GM23338 (cell line): ENCODE data around the gene SCN4B. TPM values are rescaled to one million over a fixed set of nuclear protein-coding genes. Genes with fewer than 3 reads are reported as not detected.

Experiments used
- ATAC-seq: fragments of 200-7000 bp; cut with Tn5 transposase; 3 replicates; pipeline ENCODE4 v1.9.1; 2020
- DNase-seq: peaks from one replicate; pipeline ENCODE4 v3.0.0-alpha.2; 2015; ENCODE audit warnings: low spot score
- H2AFZ ChIP-seq: fragments of 200-600 bp; sonication (generic); 2 replicates; pipeline ENCODE4 v1.8.0; 2016; ENCODE audit warnings: antibody characterized with exemption, mild to moderate bottlenecking, moderate library complexity
- H3F3A ChIP-seq: fragments of 200-600 bp; sonication (generic); replicated peaks from 2 replicates; pipeline ENCODE4 v1.8.0; 2017; ENCODE audit warnings: antibody characterized with exemption, mixed run types, low read depth
- H3K27ac ChIP-seq: fragments of 200-600 bp; sonication (generic); 2 replicates; pipeline ENCODE4 v1.6.1; 2016; ENCODE audit warnings: low read depth
- H3K27me3 ChIP-seq: fragments of 200-600 bp; sonication (generic); 2 replicates; pipeline ENCODE4 v1.8.0; 2016; ENCODE audit warnings: mild to moderate bottlenecking, mixed run types, moderate library complexity; ENCODE audit not compliant: insufficient read depth
- H3K36me3 ChIP-seq: fragments of 200-600 bp; sonication (generic); 2 replicates; pipeline ENCODE4 v1.8.0; 2016; ENCODE audit warnings: mild to moderate bottlenecking; ENCODE audit not compliant: insufficient read depth
- H3K4me1 ChIP-seq: fragments of 200-600 bp; sonication (generic); 2 replicates; pipeline ENCODE4 v1.8.0; 2016; ENCODE audit warnings: mild to moderate bottlenecking, moderate library complexity; ENCODE audit not compliant: insufficient read depth
- H3K4me2 ChIP-seq: fragments of 200-600 bp; sonication (generic); 2 replicates; pipeline ENCODE4 v1.7.1; 2017; ENCODE audit warnings: mixed run types
- H3K4me3 ChIP-seq: fragments of 200-600 bp; sonication (generic); 2 replicates; pipeline ENCODE4 v1.6.1; 2016; ENCODE audit warnings: mixed run types
- H3K79me2 ChIP-seq: fragments of 200-600 bp; sonication (generic); replicated peaks from 2 replicates; pipeline ENCODE4 v1.8.0; 2017; ENCODE audit warnings: mild to moderate bottlenecking; ENCODE audit not compliant: insufficient read depth
- H3K9me2 ChIP-seq: fragments of 200-600 bp; sonication (generic); 2 replicates; pipeline ENCODE4 v1.8.0; 2017; ENCODE audit not compliant: insufficient read depth
- H4K20me1 ChIP-seq: fragments of 200-600 bp; sonication (generic); replicated peaks from 2 replicates; pipeline ENCODE4 v1.8.0; 2017; ENCODE audit warnings: mild to moderate bottlenecking; ENCODE audit not compliant: insufficient read depth
- H3K27ac Mint-ChIP-seq: 2 replicates; pipeline ENCODE4 v1.8.0; 2020; ENCODE audit warnings: inconsistent platforms, mild to moderate bottlenecking, moderate library complexity, mixed read lengths
- H3K27me3 Mint-ChIP-seq: 3 replicates; pipeline ENCODE4 v1.8.0; 2022; ENCODE audit warnings: low read depth, mild to moderate bottlenecking, moderate library complexity, mixed read lengths, inconsistent platforms; ENCODE audit not compliant: insufficient read depth, poor library complexity
- H3K36me3 Mint-ChIP-seq: 3 replicates; pipeline ENCODE4 v1.8.0; 2021; ENCODE audit warnings: low read depth, mild to moderate bottlenecking, inconsistent platforms, moderate library complexity, mixed read lengths
- H3K4me1 Mint-ChIP-seq: 3 replicates; pipeline ENCODE4 v1.8.0; 2020; ENCODE audit warnings: mild to moderate bottlenecking, inconsistent platforms, mixed read lengths
- H3K4me3 Mint-ChIP-seq: 3 replicates; pipeline ENCODE4 v1.8.0; 2021; ENCODE audit warnings: moderate library complexity, mild to moderate bottlenecking, inconsistent platforms, mixed read lengths
- H3K9me3 Mint-ChIP-seq: 3 replicates; pipeline ENCODE4 v1.8.0; 2020; ENCODE audit warnings: moderate library complexity, mild to moderate bottlenecking, inconsistent platforms, mixed read lengths
- CREB1 ChIP-seq: fragments of 250-450 bp; sonication (Bioruptor Pico); IDR thresholded peaks from 2 replicates; pipeline ENCODE4 v1.5.0; 2020; ENCODE audit warnings: low read depth, mild to moderate bottlenecking, moderate library complexity
- ETS1 ChIP-seq: IDR thresholded peaks from 2 replicates; pipeline ENCODE4 v1.6.1; 2016; ENCODE audit warnings: antibody characterized with exemption
- EZH2 ChIP-seq: fragments of 200-600 bp; sonication (generic); IDR thresholded peaks from one replicate; pipeline ENCODE4 v1.8.0; 2017; ENCODE audit warnings: antibody characterized with exemption, mild to moderate bottlenecking, low read depth; ENCODE audit not compliant: unreplicated experiment
- NANOG ChIP-seq: IDR thresholded peaks from 2 replicates; pipeline ENCODE4 v1.6.1; 2016; ENCODE audit warnings: antibody characterized with exemption, borderline replicate concordance
- REST ChIP-seq: IDR thresholded peaks from one replicate; pipeline ENCODE4 v1.6.1; 2018; ENCODE audit warnings: antibody characterized with exemption; ENCODE audit not compliant: unreplicated experiment
- ZNF331 ChIP-seq: fragments of 250-450 bp; sonication (Bioruptor Pico); IDR thresholded peaks from 2 replicates; pipeline ENCODE4 v1.5.0; 2020; ENCODE audit warnings: low read depth, mild to moderate bottlenecking, moderate library complexity
- polyA plus RNA-seq: library from polyadenylated mRNA; unstranded; fragments of >200 nt; fragmentation: Nextera tagmentation; extraction: Ambion mirVana; gene quantifications from 2 replicates; pipeline ENCODE4 v1.2.1, GENCODE V29; 2016
- total RNA-seq: library from RNA; depleted of rRNA; stranded (reverse); fragments of >200 nt; shearing (Covaris generic); gene quantifications from 2 replicates; pipeline ENCODE4 v1.2.3, GENCODE V29; 2014

Gene SCN4B
- total and polyA plus RNA-seq, 2 experiments from 2014 or later = 0.45 to 3.0 TPM

- H3K4me3 ChIP-seq = peak within 1 kb of the TSS; percentile 70
- peak; percentile 15 for ATAC-seq
Measured at GRCh38 chr11:118175993-118176777, 23.6 kb upstream of the SCN4B start, which contains the start of gene SCN2B. Gene SCN2B (minus strand): TSS chr11:118176639. CDS start chr11:118176431, 208 bp downstream.

More at GRCh38 chr11:118175993-118176777, 23.6 kb upstream of the SCN4B start, which contains the start of gene SCN2B:
- Histone ChIP-seq H2AFZ (peak within 1 kb of the TSS; percentile 86), H3K4me2 (peak within 1 kb of the TSS; percentile 81), H3K36me3 (no peaks in the 10 kb centered on the region; the same call in 1 of the 2 replicates), H3K27ac (no peak within 1 kb of the TSS), H3K79me2 (no peaks in the 10 kb centered on the region), H3K4me1 (peaks cover 24% of the 10 kb centered on the region), H4K20me1 (no peaks in the 10 kb centered on the region), H3F3A (no peaks in the 10 kb centered on the region), H3K27me3 (peaks cover 59% of the 10 kb centered on the region), H3K9me2 (no peaks in the 10 kb centered on the region)
- peaks cover 39% of the 10 kb centered on the region for H3K4me1 Mint-ChIP-seq
- peak within 1 kb of the TSS; percentile 79 for H3K4me3 Mint-ChIP-seq
- no peak for TF ChIP-seq ETS1
- no peak for TF ChIP-seq REST
- TF ChIP-seq EZH2 = peak; percentile 34
- TF ChIP-seq CREB1 (CRISPR knock-in tag) = no peak
- no peak for TF ChIP-seq ZNF331 (CRISPR knock-in tag)
- TF ChIP-seq NANOG = no peak
- no peaks in the 10 kb centered on the region for H3K36me3 Mint-ChIP-seq
- no peak within 1 kb of the TSS for H3K27ac Mint-ChIP-seq
- no peaks in the 10 kb centered on the region; the same call in 2 of the 3 replicates for H3K9me3 Mint-ChIP-seq
- peak; percentile 71 for DNase-seq
- H3K27me3 Mint-ChIP-seq = peaks cover 31% of the 10 kb centered on the region
